Endothelial cell of umbilical vein (primary cell): Measurements from ENCODE around the gene SEBOX. TPM values are rescaled to one million over a fixed set of nuclear protein-coding genes. Genes with fewer than 3 reads are reported as not detected.

Source experiments
- BruUV-seq: library from RNA; stranded (reverse); fragments of 400-500 nt; replicated peaks from 2 replicates; lab custom pipeline; 2021; lab: Mats Ljungman, UMichigan
- CTCF ChIA-PET: fragments of 300-600, 350-600 bp; sonication (Branson Sonifier 250); formaldehyde crosslinking; loops from one replicate; lab custom pipeline; 2021; ENCODE audit warnings: antibody characterized with exemption, inconsistent platforms; lab: Charles Lee
- POLR2A ChIA-PET: fragments of 300-600, 350-600 bp; sonication (Branson Sonifier 250); formaldehyde crosslinking; loops from one replicate; lab custom pipeline; 2021; ENCODE audit warnings: antibody characterized with exemption, inconsistent platforms; lab: Charles Lee
- DNase-seq: peaks from one replicate; pipeline ENCODE4 v3.0.0-alpha.2; 2011; ENCODE audit warnings: low read depth, low spot score
- FAIRE-seq: peaks from 2 replicates; lab custom pipeline; 2011; peaks lifted over from hg19 to GRCh38; lab: Jason Lieb, UNC
- H2AFZ ChIP-seq: 2 replicates; pipeline ENCODE4 v1.6.0; 2012; ENCODE audit warnings: low read depth, low read length, control low read depth, inconsistent platforms
- H3K27ac ChIP-seq: 2 replicates; pipeline ENCODE4 v1.5.1; 2011; ENCODE audit warnings: low read depth, mild to moderate bottlenecking, control low read depth, low read length, moderate library complexity; ENCODE audit not compliant: insufficient read depth
- H3K27me3 ChIP-seq, 2 experiments: 2 replicates each; pipeline versions ENCODE4 v1.6.0 to v1.6.1; 2011; ENCODE audit warnings: low read length in 2 of 2, mixed read lengths in 1 of 2; ENCODE audit not compliant: control insufficient read depth in 2 of 2, insufficient read depth in 2 of 2
- H3K36me3 ChIP-seq, 2 experiments: 2 replicates in 1 of 2; 3 replicates in 1 of 2; pipeline ENCODE4 v1.5.1; 2011; ENCODE audit warnings: low read length in 2 of 2, mild to moderate bottlenecking in 1 of 2, moderate library complexity in 1 of 2; ENCODE audit not compliant: control insufficient read depth in 2 of 2, insufficient read depth in 2 of 2; ENCODE audit errors: extremely low read depth in 1 of 2
- H3K4me1 ChIP-seq: 3 replicates; pipeline ENCODE4 v1.5.1; 2011; ENCODE audit warnings: mild to moderate bottlenecking, low read length; ENCODE audit not compliant: control insufficient read depth, insufficient read depth; ENCODE audit errors: extremely low read depth
- H3K4me2 ChIP-seq: 2 replicates; pipeline ENCODE4 v1.6.1; 2011; ENCODE audit warnings: low read length, control low read depth, mixed read lengths; ENCODE audit not compliant: insufficient read depth
- H3K4me3 ChIP-seq, 3 experiments: fragments of 200-600 bp in 1 of 3; sonication (generic), shearing (Covaris generic) in 1 of 3; replicated peaks in 1 of 3; 2 replicates each; pipeline ENCODE4 v1.5.1; 2011 to 2016; ENCODE audit warnings: control low read depth in 3 of 3, low read length in 3 of 3, mild to moderate bottlenecking in 2 of 3, inconsistent platforms in 1 of 3, low read depth in 1 of 3, moderate library complexity in 1 of 3; ENCODE audit not compliant: insufficient read depth in 1 of 3
- H3K79me2 ChIP-seq: 2 replicates; pipeline ENCODE4 v1.6.0; 2012; ENCODE audit warnings: low read length, inconsistent platforms; ENCODE audit not compliant: control insufficient read depth, insufficient read depth
- H3K9ac ChIP-seq: replicated peaks from 2 replicates; pipeline ENCODE3; 2011; ENCODE audit warnings: low read length, control low read depth; ENCODE audit not compliant: insufficient read depth; ENCODE audit errors: extremely low read depth
- H3K9me1 ChIP-seq: replicated peaks from 3 replicates; pipeline ENCODE4 v1.6.0; 2011; ENCODE audit warnings: mild to moderate bottlenecking, low read length; ENCODE audit not compliant: control insufficient read depth, insufficient read depth; ENCODE audit errors: extremely low read depth
- H3K9me3 ChIP-seq: replicated peaks from 2 replicates; pipeline ENCODE4 v1.5.1; 2012; ENCODE audit warnings: low read length, inconsistent platforms; ENCODE audit not compliant: control insufficient read depth, insufficient read depth
- H4K20me1 ChIP-seq: replicated peaks from 2 replicates; pipeline ENCODE3; 2011; ENCODE audit warnings: mild to moderate bottlenecking, low read length; ENCODE audit not compliant: control insufficient read depth, insufficient read depth; ENCODE audit errors: extremely low read depth
- CTCF ChIP-seq, 2 donors: IDR thresholded peaks; 1 replicate in 1 of 2; 2 replicates in 1 of 2; pipeline ENCODE4 v1.5.1; 2011; ENCODE audit warnings: low read length in 2 of 2, mild to moderate bottlenecking in 2 of 2, moderate library complexity in 2 of 2, control low read depth in 1 of 2, inconsistent platforms in 1 of 2, low read depth in 1 of 2; ENCODE audit not compliant: insufficient read depth in 1 of 2; ENCODE audit errors: extremely low read depth in 1 of 2
- EZH2 ChIP-seq: IDR thresholded peaks from 2 replicates; pipeline ENCODE4 v1.6.1; 2012; ENCODE audit warnings: borderline replicate concordance, low read depth, mild to moderate bottlenecking, moderate library complexity, low read length, inconsistent platforms; ENCODE audit not compliant: severe bottlenecking
- GATA2 ChIP-seq: IDR thresholded peaks from 2 replicates; pipeline ENCODE4 v1.7.0; 2011; ENCODE audit warnings: low read depth, mild to moderate bottlenecking, moderate library complexity, mixed read lengths, low read length; ENCODE audit not compliant: insufficient read length, insufficient read depth
- MAX ChIP-seq: IDR thresholded peaks from 2 replicates; pipeline ENCODE4 v1.6.1; 2011; ENCODE audit not compliant: insufficient read depth, insufficient read length
- POLR2AphosphoS5 ChIP-seq: IDR thresholded peaks from 2 replicates; pipeline ENCODE4 v1.6.1; 2012; ENCODE audit warnings: low read depth, mild to moderate bottlenecking, control low read depth, low read length, moderate library complexity; ENCODE audit not compliant: insufficient read depth
- dilution Hi-C: fragments of 300-500 bp; cut with MboI; formaldehyde crosslinking; loops from one replicate; pipeline ENCODE4 v1.15.0; 2019; ENCODE audit warnings: low sequenced_read_pairs; ENCODE audit not compliant: extremely low pct_ligation_motif_present
- intact Hi-C: fragments of 100-400 bp; cut with micrococcal nuclease; formaldehyde crosslinking; loops from one replicate; pipeline ENCODE4 v1.10.0; 2022
- polyA plus RNA-seq, 4 experiments: library from polyadenylated mRNA; depleted of rRNA in 3 of 4; stranded (reverse) in 3 of 4; unstranded in 1 of 4; fragments of >200 nt; gene quantifications; 2 replicates each; pipeline versions ENCODE4 v1.2.1 to v1.2.3, GENCODE V29; 2011 to 2012; ENCODE audit warnings: missing spikeins in 1 of 4
- total RNA-seq: library from RNA; stranded (reverse); gene quantifications from 2 replicates; pipeline ENCODE4 v1.2.3, GENCODE V29; 2021

Gene SEBOX
- total and polyA plus RNA-seq, 2 donors (not counting 3 experiments of a cell fraction or from before 2014, with no cell fraction given), result not detected

- ChIA-PET CTCF (interaction anchor here (3.9 kb wide), 1 partner anchor 8 kb away, joined by 31 read pairs; the partner anchor contains the start of genes IFT20 and TNFAIP1), POLR2A (no interaction called here)
- no peak overlapping the region for H3K27ac ChIP-seq
- no peak overlapping the region for H2AFZ ChIP-seq
- no peak overlapping the region for H3K9ac ChIP-seq
- dilution Hi-C loops, result no loop called here
- no peak for FAIRE-seq
- H3K4me1 ChIP-seq, result peaks cover 36% of the 10 kb centered on the region
- no peaks in the 10 kb centered on the region for H3K27me3 ChIP-seq
- H3K79me2 ChIP-seq, result peaks cover 12% of the 10 kb centered on the region
- BruUV-seq, result no TSS peak
- H3K9me1 ChIP-seq, result no peaks in the 10 kb centered on the region
- no peak for TF ChIP-seq GATA2
- no peak for TF ChIP-seq POLR2AphosphoS5
- no peak for TF ChIP-seq MAX
- TF ChIP-seq CTCF (IDR thresholded peaks at IDR 0.05; ENCODE audit: extremely low read depth in 1 of 2, insufficient read depth in 1 of 2, low read depth in 1 of 2, low read length in 2 of 2), result no peak
- TF ChIP-seq EZH2, result no peak
- no peak for DNase-seq
- no peak overlapping the region for H3K4me2 ChIP-seq
- no peak overlapping the region for H3K4me3 ChIP-seq
- intact Hi-C loops, result no loop called here
- H4K20me1 ChIP-seq, result no peaks in the 10 kb centered on the region
- peaks cover 29 to 53% of the 10 kb centered on the region in 2 experiments for H3K36me3 ChIP-seq
- no peaks in the 10 kb centered on the region for H3K9me3 ChIP-seq
Observed at GRCh38 chr17:28344011-28344410, 21.0 kb downstream of the SEBOX start.
